Fibroblast of the aortic adventitia (primary cell): ENCODE data around the gene CC2D1B. TPM values are rescaled to one million over a fixed set of nuclear protein-coding genes. Genes with fewer than 3 reads are reported as not detected.

Source experiments
- DNase-seq: peaks from one replicate; pipeline ENCODE4 v3.0.0-alpha.2; 2010; ENCODE audit warnings: low read depth
- H3K4me3 ChIP-seq: 2 replicates; pipeline ENCODE4 v1.5.1; 2011; ENCODE audit warnings: low read depth, mild to moderate bottlenecking, control low read depth, low read length, moderate library complexity
- total RNA-seq: library from RNA; depleted of rRNA; stranded (reverse); fragments of >200 nt; gene quantifications from 2 replicates; pipeline ENCODE4 v1.2.3, GENCODE V29; 2012; ENCODE audit warnings: low replicate concordance
- TF ChIP-seq, protein P1 (sequence below): IDR thresholded peaks from 2 replicates; pipeline ENCODE4 v1.5.1; 2011; ENCODE audit warnings: mild to moderate bottlenecking, low read length, control low read depth, inconsistent platforms; ENCODE audit not compliant: insufficient read depth

Gene CC2D1B
- total RNA-seq, 1 donor: 25.5 TPM

- TF ChIP-seq, protein P1, sequence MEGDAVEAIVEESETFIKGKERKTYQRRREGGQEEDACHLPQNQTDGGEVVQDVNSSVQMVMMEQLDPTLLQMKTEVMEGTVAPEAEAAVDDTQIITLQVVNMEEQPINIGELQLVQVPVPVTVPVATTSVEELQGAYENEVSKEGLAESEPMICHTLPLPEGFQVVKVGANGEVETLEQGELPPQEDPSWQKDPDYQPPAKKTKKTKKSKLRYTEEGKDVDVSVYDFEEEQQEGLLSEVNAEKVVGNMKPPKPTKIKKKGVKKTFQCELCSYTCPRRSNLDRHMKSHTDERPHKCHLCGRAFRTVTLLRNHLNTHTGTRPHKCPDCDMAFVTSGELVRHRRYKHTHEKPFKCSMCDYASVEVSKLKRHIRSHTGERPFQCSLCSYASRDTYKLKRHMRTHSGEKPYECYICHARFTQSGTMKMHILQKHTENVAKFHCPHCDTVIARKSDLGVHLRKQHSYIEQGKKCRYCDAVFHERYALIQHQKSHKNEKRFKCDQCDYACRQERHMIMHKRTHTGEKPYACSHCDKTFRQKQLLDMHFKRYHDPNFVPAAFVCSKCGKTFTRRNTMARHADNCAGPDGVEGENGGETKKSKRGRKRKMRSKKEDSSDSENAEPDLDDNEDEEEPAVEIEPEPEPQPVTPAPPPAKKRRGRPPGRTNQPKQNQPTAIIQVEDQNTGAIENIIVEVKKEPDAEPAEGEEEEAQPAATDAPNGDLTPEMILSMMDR: no peak
- H3K4me3 ChIP-seq: no peak overlapping the region
- DNase-seq: no peak
Observed at GRCh38 chr1:52359676-52360594, 6.1 kb downstream of the CC2D1B start.

DNA sequence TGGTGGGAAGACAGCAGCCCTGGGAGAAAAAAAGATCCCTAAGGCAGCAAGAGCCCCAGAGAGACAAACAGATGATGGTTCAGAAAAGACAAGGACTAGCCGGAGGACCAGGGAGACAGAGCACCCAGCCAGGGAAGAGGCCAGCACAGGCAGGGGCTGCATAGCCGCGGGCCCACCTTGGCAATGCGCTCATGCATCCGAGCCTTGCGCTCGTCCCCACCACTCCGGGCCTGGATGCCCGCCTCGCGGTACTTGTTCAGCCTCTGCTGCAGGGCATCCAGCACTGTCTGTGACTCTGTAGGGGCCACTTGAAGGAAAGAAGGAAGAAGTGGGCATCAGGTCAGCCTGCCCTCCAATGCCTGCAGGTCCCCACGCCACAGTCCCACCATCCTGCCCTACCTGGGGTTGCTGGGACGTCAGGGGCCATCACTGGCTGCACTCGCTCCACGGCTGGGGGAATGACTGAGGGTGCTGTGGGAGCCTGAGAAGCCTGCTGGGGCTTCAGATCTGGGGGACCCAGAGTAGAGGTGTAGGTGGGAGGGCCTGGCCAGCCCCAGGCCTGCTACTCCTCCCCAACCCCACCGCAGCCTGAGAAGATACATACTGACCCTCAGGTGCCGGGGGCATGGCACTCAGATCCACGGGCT is 7.0 kb downstream of the CC2D1B start:
- H3K4me3 ChIP-seq: no peak overlapping the region
- DNase-seq: no peak
- TF ChIP-seq, protein P1: no peak

DNA sequence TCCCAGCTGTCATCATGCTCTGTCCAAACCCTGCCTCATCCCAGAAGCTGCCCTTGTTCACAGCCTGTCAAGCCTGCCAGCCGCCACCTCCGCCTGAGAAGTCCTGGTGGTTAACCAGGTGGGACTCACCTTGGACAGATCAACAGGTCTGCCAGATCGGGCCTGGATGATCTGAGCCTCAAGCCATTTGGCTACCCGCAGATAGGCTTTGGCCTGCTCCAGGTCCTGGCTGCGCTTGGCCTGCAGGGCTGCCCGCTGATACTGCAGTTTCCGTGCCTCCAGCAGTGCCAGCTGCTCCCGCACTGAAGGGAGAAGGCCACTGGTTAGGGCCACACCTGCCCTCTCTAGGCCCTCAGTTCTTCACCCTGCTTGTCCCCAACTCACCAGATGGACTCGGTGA is 8.6 kb downstream of the CC2D1B start:
- DNase-seq: no peak
- no peak overlapping the region for H3K4me3 ChIP-seq
- TF ChIP-seq, protein P1: no peak

GRCh38 chr1:52356818-52357355 is 9.1 kb downstream of the CC2D1B start:
- no peak for DNase-seq
- TF ChIP-seq, protein P1: no peak
- no peak overlapping the region for H3K4me3 ChIP-seq

- TF ChIP-seq, protein P1: no peak
- H3K4me3 ChIP-seq: no peak overlapping the region
- DNase-seq: no peak
Observed at GRCh38 chr1:52355847-52356505, 10.0 kb downstream of the CC2D1B start.

- TF ChIP-seq, protein P1: no peak
Observed at GRCh38 chr1:52355436-52355835, 10.6 kb downstream of the CC2D1B start.

More at GRCh38 chr1:52355436-52355835, 10.6 kb downstream of the CC2D1B start:
- no peak for DNase-seq
- no peak overlapping the region for H3K4me3 ChIP-seq
